Hepatic stellate cell (primary cell): ENCODE results near the gene KRTAP12-1.

Source experiments
- DNase-seq: peaks from one replicate; pipeline ENCODE4 v3.0.0; 2011; ENCODE audit warnings: low spot score

The KRTAP12-1 gene

DNA sequence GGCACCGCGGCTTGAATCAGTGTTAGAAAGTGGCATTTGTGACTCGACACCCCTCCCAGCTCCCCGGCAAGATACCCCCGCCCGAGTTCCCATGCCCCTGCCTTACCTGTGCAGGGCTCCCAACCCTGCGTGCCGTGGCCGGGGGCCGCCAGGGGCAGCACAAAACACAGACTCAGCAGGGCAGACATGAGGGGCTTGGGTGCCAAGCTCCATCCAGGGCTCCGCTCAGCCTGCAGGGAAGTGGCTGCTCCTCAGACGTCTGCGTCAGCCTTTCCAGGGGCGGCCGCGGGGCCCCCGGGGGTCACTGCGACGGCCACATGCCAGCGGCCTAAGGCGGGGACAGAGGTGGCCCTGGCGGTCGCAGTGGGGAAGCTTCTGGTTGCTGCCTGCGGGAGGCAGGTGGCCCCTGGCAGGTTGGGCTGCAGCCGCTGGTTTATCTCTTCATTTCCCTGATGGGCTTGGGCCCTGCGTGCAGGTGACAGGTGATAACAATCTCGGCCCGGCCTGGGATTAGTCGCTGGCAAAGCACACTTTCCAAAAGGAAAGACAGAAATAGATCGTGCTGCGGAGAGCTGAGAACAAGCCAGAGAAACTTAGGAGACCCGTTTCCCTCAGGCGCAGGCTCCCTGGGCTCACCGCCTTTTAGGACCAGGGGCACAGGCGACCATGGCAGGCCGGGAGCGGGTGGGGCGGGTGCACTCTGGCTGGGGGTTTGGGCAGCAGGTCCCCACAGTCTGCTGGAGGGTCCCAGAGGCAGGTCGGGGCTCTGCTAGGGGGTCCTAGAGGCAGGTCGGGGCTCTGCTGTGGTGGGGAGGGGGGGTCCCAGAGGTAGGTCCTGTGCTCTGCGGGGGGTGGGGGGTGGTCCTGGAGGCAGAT is 29.6 kb upstream of the KRTAP12-1 start, which contains the start of gene TSPEAR:
TSS of gene TSPEAR (minus strand) at position 246 of the 876 bp plus-strand sequence. CDS start at position 188, 58 bp downstream.
- DNase-seq = no peak

DNA sequence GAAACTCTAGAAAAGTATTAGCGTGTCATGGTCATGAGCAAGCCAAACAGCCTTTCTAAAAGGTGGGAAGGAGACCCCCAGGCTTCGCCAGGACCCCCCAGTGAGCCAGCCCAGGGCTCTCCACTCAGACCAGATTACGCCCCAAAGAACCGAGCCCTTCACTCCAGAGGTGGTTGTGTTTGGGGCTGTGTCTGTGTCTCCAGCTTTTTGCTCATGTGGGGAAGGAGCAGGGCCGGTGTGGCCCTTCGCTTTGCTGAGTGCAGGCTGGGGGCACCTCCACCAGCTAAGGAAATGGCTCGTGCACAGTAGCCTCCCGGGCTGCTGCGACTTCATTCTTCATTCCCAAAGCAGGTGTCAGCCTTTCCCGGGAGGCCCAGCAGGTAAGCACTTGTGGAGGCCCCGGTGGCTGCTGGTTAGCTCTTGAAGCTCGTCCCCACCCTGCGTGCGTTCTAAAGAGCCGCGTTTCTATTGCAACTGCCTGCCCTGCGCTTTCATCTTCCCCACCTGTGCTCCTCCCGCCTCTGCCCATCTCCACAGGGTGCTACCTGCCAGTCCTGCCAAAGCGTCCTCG is 28.9 kb upstream of the KRTAP12-1 start:
- no peak for DNase-seq

DNA sequence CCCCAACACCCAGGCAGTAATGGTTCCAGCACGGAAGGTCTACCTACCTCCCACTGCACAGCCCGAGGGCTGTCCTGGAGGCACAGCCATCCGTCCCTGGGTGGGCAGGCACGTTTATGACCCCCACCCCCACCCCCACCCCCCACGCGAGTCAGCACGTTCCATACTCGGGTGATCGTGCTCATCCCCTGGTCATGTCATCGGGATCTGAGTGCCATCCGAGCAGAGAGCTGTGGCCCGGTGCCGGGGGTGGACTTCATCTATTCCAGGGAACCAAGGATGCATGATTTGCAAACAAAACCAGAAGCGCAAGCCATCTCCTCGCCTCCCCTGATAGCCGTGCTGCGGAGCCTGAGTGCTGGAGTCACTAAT is 28.3 kb upstream of the KRTAP12-1 start:
- no peak for DNase-seq

DNA sequence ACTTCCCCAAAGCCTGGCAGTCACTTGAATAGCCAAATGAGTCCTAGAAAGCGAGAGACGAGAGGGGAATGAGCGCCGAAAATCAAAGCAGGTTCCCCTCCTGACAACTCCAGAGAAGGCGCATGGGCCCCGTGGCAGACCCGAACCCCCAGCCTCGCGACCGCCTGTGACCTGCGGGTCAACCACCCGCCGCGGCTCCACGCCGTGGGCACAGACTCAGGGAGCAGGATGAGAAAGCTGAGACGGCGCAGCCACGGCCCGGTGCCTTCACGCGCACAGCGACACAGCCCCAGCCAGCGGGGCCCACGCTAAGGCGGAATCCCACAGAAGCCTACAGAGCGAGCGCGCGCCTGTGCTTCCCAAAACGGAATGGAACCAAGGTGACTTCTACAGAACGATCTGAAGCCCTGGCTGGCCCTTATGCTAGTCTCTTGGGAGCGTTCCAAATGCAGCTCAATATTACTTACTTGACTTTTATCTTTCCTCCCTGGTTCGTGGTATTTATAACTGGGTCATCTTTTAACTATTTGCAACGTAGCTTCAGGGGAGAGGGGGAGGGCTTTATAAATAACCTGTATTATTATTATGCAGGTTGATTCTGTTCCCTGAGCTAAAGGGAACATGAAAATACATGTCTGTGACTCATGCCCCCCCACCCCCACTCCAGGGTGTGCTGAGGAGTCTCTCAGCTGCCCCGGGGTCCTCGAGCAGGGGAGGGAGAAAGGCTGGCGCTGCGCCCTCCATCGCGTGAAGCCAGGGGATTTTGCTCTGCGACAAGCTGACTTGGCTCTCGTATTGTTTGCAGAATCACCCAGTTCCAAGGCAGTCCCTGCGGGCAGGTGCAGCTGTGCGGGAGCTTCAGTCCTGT is 27.7 kb upstream of the KRTAP12-1 start:
- no peak for DNase-seq

DNA sequence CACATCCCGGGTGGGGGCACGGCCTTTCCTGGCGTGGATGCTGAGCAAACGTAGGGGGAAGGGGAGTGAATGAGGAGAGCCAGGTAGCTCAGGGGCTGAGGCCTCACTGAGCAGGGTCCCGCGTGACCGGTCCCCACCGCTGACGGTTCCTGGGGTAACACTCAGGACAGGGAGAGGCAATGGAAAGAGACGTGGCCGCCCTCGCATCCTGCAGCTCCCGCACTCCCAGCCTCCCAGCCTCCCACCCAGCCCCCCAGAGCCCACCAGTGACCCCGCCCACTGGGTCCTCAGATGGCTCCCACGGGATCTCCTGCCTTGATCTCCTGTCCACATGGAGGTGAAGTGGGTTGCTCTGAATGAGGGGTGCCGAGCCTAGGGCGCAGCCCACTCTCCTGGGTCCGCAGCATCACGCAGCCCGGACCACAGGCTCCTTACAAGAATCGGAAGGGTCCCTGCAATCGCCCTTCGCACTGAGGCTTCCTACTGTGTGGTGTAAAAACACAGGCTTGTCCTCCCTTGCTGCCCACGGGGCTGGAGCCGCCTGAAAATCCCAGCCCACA is 27.0 kb upstream of the KRTAP12-1 start:
- no peak for DNase-seq

DNA sequence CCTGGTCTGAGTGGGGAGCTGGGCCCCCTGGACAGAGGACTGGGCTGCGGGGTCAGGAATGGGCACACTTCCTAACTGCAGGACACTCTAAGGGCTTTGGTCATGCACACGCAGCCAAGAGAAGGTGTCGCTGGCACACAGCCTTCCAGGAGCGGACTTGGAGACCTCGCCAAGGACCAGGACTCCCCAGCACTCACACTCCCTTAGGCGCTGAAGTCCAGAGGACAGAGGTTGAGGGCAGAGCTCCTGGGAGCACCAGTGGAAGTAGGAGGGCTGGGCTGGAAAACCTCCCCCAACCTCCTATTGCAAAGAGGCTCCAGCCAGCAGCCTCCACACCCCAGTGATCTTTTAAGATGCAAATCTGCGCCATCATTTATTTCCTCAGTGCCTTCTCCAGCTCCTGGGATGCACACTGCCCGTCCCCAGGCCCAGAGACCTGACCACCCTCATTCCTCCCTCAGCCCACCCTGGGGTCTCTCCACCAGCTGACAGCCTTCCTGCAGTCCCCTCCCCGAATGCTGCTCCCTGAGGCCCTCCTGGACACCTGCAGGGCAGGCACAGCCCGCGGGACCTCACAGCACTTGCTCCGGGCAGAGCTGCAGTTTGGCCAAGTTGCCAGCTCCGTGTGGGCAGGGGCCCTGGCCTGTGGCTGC is 26.4 kb upstream of the KRTAP12-1 start:
- no peak for DNase-seq

DNA sequence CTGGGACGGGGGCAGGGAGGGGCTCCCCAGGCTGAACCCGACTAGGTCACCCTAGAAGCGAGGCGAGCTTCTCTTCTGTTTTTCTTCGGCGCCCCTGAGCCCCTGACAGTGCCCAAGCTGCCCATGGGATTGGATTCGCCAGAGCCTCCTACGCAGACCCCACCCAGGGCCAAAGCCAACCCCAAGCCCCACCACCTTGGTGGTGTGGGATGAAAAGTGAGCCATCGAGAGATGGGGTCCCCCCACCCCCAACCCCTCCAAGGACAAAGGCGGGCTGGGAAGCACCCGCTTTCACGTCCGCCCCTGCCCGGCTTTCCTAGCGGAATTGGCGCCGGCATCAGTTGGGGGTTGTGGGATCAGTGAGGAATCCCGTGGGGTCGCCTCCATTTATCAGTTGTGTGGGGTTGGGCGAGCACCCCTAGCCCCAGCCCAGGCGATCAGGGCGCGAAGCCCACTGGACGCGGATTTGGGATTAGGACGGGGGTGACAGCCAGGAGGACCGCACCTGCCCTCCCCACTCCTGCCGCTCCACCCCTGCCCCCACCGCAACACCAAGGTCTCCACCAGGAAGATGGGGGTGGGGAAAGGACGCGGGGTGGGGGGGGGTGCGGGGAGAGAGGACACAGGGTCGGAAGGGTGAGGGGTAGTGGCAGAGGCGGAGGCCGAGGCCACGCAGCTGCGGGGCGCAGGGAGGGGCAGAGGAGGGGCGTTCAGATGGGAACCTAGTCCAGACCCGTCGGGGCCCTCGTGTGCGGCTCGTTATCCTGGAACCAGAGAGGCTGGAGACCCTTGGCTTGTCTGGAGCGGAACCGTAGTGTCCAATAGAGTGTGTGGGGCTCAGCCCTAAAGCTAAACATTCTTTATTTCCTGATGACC is 25.0 kb upstream of the KRTAP12-1 start:
- no peak for DNase-seq

DNA sequence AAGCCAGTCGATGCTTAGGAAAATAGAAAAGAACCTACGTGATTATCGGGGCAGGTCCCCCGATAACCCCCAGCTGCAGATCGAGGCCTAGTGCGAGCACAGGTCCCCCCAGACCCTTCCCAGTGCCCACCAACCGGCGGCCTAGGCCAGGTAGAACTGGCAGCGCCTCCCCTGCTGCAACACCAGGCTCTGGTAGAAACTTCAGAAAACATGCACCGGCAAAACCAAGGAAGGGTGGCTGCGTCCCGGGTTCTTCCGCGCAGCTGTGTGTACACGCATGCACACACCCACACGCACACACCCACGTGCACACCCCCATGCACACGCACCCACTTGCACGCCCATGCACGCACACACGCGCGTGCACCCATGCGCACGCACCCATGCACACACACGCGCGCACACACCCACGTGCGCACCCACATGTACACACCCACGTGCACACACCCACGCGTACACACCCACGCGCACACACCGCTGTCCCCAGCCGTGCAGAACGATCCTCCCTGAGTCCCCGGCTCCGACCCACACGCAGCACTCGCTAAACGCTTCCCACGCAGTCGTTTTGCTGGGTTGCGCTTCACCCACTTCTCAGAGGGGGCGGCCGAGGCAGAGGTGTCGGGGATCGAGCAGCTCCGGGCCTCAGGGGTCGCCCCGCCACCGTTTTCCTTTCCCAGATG is 24.2 kb upstream of the KRTAP12-1 start:
- DNase-seq = no peak

DNA sequence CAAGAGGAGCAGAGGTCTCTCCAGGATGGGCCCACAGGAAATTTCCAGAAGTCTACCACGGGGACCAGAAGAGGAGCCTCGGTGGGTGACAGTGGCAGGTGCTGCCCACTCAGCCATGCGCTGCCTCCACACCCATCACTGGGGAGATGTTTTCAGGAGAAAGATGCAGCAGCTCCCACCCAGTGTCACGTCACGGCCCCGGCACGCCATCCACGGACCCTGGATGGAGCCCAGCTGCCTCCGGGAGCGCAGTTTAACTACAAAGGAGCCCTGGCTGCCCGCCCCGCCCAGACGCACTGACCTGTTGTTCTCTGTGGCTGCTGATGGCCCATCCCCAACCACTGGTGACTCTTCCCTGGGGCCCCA is 22.7 kb upstream of the KRTAP12-1 start:
- no peak for DNase-seq

DNA sequence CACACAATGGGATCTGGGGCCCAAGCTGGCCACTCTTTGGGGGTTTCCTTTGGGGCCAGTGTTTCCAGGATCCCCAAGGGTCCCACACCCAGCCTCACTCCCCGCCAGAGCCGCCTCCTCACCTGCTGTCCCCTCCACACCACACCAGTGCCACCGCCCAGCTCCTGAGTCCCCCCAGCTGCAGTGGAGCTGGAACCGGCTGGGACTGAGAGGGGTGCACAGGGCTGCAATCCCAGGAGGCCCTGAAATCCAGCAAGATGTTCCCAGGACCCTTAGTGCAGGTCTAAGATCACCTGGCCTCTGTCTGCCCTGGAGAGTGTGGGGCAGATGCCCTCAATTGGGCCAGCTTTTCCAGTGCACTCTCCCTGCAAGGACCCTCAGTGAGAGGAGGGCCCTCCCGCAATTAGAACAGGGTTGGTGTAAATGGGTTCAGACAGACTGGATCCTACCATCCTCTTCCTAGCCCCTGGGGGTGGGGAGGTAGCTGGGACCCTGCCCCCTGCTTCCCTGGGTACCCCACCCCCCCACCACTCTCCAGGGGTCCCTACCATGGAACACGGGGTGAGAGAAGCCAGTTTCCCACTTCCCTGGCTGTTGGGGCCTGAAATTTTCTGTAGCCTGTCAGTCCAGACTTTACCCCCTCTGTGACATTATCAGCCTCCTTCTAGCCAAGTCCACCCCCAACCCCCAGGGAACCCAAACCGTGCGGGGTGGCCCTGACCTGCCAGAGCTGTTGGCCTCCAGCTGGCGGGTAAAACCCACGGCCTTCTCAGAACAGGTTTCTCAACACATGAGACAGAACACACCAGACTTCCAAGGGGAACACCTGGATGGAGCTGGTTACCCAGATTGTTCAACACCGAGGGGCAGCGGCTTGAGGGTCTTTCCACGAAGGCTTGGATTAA is 22.0 kb upstream of the KRTAP12-1 start:
- DNase-seq = no peak

DNA sequence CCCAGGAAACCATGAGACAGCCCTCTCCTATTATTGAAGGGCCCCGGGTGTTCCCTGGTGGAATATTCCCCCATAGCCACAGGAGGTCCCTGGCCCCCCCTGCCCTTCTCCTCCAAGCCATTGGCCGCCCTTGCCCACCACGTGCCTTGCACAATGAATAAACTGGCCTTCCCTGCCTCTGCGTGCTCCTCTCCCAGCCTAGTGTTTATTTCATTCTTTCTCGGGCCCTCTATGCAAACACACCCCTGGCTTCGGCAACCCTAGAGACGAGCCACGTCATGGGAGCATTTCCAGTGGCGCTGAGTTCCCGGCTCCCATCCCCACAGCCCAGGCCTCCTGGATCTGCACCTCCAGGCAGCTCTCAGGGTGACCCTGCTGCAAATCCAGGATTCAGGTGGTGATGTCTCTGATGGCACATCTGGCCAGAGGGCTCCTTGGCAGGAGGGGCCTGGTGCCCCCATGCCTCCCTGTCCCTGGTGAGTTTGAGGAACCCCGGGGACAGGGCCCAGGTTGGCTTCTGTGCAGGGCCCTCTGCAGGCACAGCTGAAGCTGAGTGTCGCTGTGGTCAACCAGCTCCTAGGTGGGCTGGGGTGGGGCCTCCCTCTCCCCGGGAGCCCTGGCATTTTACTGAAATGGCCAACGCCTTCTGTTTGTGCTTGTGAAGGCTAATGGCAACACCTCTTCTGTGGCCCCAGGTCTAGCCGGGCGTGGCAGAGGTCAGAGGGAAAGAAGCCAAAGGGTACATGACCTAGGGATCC is 21.2 kb upstream of the KRTAP12-1 start:
- no peak for DNase-seq

DNA sequence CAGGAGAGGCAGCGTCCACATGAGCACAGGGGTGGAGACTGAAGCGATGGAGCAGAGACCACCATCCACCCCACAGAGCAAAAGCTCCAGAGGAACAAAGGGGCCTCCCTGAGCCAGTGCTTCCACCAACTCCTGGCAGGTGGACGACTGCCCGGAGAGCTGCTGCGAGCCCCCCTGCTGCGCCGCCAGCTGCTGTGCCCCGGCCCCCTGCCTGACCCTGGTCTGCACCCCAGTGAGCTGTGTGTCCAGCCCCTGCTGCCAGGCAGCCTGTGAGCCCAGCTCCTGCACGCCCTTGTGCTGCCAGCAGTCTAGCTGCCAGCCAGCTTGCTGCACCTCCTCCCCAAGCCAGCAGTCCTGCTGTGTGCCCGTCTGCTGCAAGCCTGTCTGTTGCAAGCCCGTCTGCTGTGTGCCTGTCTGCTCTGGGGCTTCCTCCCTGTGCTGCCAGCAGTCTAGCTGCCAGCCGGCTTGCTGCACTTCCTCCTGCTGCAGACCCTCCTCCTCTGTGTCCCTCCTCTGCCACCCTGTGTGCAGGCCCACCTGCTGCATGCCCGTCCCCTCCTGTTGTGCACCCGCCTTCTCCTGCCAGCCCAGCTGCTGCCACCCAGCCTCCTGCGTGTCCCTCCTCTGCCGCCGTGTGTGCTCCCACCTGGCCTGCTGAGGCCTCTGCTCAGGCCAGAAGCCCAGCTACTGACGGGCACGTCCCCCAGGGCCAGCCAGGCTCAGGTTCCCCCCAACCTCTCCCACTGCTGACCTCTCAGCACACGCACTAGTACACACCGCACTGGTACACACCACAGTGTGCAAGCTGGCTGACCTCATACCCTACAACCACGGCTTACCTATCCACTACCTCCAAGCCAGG is 20.4 kb upstream of the KRTAP12-1 start:
- DNase-seq = no peak

DNA sequence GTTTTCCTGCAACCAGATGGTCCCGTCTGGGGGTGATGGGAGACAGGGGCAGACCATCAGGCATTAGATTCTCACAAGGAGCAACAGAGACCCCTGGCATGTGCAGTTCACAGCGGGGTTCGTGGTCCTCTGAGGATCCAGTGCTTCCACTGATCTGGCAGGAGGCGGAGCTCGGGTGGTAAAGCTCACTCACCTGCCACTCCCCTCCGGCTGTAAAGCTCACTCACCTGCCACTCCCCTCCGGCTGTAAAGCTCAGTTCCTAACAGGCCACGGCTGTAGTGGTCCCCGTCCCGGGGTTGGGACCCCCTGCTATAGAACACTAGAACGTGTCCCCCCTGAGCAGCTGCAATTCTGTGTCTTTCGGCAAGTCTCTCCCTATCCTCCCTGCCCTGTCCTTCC is 19.6 kb upstream of the KRTAP12-1 start:
- no peak for DNase-seq

DNA sequence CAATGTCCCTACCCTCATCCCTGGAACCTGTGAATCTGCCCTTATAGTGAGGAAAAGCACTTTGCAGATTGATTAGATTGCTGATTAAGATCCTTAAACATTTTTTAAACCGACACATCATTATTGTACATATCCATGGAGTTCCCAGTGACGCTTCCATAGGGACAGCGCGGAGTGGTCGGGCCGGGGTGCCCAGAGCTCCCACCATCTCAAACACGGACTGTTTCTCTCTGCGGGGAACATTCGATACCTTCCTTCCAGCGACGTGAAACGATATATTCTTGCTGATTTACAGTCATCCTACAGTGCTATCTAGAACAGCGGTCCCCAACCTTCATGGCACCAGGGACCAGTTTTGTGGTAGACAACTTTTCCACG is 19.0 kb upstream of the KRTAP12-1 start:
- DNase-seq = no peak

DNA sequence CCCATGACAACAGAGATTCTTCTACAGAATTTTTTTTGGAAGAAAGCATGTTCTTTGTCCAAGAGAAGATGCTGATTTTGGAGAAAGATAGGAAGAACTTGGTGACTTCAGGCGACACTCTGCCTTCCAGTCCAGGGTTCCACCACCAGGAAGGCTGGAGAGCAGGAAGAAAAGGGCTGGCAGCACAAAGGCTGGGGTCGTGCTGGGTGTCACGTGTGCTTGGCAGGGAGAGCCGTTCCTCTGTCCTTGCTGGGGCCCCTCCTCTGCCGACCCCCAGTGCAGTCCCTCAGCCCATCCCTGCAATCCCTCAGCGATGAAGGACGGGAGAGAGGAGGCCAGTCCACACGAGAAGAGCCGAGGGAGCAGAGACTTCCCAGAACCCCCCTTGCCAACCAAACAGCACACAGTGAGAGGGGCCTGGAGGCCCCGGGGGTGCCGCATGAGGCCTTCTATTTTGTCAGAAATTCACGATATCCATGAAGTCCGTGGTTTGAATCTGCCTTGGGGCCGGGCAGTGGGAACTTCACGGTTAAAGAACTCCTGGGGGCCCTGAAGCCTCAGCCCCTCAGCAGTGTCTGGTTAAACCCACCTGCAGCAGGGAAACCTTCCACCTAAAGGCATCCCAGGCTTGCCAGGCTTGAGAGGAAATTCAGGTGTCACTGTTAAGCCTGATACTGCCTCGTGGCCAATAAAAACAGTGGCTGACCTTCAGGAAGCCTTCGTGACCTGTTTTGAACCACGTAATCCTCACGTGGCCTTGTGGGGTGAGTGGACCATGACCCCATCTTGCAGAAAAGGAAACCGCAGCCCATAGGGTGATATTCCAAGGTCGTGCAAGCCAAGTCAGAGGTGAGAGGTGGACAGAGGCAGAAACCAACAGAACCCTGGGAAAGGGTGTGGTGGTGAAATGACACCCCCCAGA is 18.4 kb upstream of the KRTAP12-1 start:
- DNase-seq = no peak

DNA sequence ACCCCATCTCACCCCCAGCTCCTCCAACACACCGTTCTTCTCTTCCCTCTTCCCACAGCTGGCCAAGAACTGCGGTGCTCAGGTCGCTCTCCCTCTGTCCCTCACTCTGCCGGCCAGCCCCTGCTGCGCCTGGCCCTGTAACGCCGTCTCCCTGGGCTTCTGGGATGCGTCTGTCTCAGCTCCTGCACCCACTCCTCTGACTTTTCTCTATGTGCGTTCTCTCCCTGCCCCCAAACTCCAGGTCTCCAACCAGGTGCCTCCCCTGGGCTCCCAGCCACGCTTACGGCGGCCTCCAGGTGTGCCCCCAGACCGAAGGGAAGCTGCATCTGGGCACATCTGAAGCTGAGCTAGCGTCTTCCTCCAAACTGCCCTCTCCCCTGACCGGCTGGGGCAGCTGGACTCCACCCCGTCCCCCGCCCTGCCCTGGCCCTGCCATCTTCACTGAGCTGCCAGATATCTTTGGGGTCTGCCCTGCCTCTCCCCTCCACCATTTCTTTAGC is 17.6 kb upstream of the KRTAP12-1 start:
- DNase-seq = no peak
